Endothelial cell of umbilical vein (primary cell): ENCODE results near the gene THBS4.

Experiments
- EZH2 ChIP-seq: IDR thresholded peaks from 2 replicates; pipeline ENCODE4 v1.6.1; 2012; ENCODE audit warnings: borderline replicate concordance, low read depth, mild to moderate bottlenecking, moderate library complexity, low read length, inconsistent platforms; ENCODE audit not compliant: severe bottlenecking
- MYC ChIP-seq: IDR thresholded peaks from one replicate; pipeline ENCODE4 v1.6.1; 2011; ENCODE audit warnings: mild to moderate bottlenecking, low read depth, low read length
- POLR2A ChIP-seq: IDR thresholded peaks from 2 replicates; pipeline ENCODE4 v1.6.1; 2012; ENCODE audit warnings: low read depth, mild to moderate bottlenecking, control low read depth, low read length
- POLR2AphosphoS5 ChIP-seq: IDR thresholded peaks from 2 replicates; pipeline ENCODE4 v1.6.1; 2012; ENCODE audit warnings: low read depth, mild to moderate bottlenecking, control low read depth, low read length, moderate library complexity; ENCODE audit not compliant: insufficient read depth
- TF ChIP-seq, protein P1 (sequence below), 2 donors: IDR thresholded peaks; 1 replicate in 1 of 2; 2 replicates in 1 of 2; pipeline ENCODE4 v1.5.1; 2011; ENCODE audit warnings: low read length in 2 of 2, mild to moderate bottlenecking in 2 of 2, moderate library complexity in 2 of 2, control low read depth in 1 of 2, inconsistent platforms in 1 of 2, low read depth in 1 of 2; ENCODE audit not compliant: insufficient read depth in 1 of 2; ENCODE audit errors: extremely low read depth in 1 of 2

DNA sequence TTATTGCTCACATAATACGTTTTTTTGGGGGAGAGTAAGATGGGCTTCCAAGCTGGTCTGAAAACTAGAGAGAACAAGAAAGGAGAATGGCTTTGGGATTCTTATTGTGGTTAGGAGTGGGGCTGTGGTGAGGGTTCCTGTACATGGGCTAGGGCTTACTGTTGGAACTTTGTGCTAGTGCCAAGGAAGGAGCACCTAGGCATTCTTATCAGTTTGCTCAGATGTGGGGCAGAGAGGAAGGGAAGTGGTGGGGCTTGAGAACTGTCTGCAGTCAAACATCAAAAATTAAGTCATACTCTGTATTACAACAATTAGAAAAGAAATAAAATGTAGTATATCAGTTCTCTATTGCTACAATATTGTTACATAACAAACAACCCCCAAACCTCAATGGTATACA lies 4.0 kb upstream of the THBS4 start:
- TF ChIP-seq EZH2 (no peak), POLR2AphosphoS5 (no peak), POLR2A (no peak), MYC (no peak)
- TF ChIP-seq, protein P1, sequence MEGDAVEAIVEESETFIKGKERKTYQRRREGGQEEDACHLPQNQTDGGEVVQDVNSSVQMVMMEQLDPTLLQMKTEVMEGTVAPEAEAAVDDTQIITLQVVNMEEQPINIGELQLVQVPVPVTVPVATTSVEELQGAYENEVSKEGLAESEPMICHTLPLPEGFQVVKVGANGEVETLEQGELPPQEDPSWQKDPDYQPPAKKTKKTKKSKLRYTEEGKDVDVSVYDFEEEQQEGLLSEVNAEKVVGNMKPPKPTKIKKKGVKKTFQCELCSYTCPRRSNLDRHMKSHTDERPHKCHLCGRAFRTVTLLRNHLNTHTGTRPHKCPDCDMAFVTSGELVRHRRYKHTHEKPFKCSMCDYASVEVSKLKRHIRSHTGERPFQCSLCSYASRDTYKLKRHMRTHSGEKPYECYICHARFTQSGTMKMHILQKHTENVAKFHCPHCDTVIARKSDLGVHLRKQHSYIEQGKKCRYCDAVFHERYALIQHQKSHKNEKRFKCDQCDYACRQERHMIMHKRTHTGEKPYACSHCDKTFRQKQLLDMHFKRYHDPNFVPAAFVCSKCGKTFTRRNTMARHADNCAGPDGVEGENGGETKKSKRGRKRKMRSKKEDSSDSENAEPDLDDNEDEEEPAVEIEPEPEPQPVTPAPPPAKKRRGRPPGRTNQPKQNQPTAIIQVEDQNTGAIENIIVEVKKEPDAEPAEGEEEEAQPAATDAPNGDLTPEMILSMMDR (IDR thresholded peaks at IDR 0.05; ENCODE audit: extremely low read depth in 1 of 2, insufficient read depth in 1 of 2, low read depth in 1 of 2, low read length in 2 of 2), result no peak
